ENCODE measurements around the gene MCM5.
"Not testable (repeated sequence)": the region's sequence is repeated elsewhere in the genome, so short reads cannot be mapped to it uniquely, and the experiment has no call there.

Gene MCM5

GRCh38 chr22:35379146-35379993, 20.6 kb upstream of the MCM5 start:
- no peak for DNase-seq (ENCODE audit: low read depth)

DNA sequence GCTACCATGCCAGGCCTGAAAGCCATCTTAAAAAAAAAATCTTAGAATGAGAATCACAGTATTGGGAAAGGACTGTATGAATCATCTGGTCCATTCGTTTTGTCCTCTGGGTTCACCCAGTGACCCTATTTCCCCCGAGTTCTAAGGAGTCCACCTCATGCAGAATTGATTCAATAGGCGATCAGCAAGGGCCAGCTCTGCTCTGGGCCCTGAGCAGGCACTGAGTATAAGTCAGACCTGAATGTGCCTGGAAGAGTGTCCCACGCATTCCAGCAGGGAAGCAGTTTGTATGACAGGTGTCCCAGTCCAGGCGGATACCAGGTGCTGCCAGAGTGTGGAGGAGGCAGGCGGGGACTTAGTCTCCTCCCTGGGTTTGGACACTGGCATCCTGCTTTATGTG, 19.9 kb upstream of the MCM5 start:
- DNase-seq (ENCODE audit: low read depth) = no peak

GRCh38 chr22:35380537-35381423, 19.2 kb upstream of the MCM5 start, which contains the start of gene HMOX1:
HMOX1 (plus strand) TSS chr22:35381096; CDS start chr22:35381174, 78 bp downstream.
- peak; percentile 45 for DNase-seq (ENCODE audit: low read depth)

- DNase-seq (ENCODE audit: low read depth) = no peak
These were observed 18.4 kb upstream of the MCM5 start for GRCh38 chr22:35381424-35382009.

GRCh38 chr22:35383679-35384071, 16.3 kb upstream of the MCM5 start:
- DNase-seq (ENCODE audit: low read depth) = no peak

DNA sequence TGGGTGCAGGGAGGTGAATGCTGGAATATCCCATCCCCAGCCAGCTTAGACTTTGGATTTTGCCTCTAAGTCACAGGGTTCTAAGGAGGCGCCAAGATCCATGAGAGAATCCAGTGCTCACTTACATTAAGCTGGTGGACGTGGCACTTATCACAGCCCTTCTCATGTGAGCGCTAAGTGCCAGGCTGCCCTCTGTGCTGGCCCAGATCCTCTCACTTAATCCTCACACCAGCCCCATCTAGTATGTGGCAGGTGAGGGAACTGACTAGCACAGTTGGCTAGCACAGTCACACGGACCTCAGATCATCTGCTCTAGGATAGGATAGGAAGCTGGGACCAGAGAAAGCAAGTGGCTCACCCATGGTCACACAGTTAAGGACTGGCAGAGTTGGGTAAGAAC, 15.4 kb upstream of the MCM5 start:
- no peak for DNase-seq (ENCODE audit: low read depth)

GRCh38 chr22:35384975-35385588, 14.9 kb upstream of the MCM5 start:
- no peak for DNase-seq (ENCODE audit: low read depth)

DNA sequence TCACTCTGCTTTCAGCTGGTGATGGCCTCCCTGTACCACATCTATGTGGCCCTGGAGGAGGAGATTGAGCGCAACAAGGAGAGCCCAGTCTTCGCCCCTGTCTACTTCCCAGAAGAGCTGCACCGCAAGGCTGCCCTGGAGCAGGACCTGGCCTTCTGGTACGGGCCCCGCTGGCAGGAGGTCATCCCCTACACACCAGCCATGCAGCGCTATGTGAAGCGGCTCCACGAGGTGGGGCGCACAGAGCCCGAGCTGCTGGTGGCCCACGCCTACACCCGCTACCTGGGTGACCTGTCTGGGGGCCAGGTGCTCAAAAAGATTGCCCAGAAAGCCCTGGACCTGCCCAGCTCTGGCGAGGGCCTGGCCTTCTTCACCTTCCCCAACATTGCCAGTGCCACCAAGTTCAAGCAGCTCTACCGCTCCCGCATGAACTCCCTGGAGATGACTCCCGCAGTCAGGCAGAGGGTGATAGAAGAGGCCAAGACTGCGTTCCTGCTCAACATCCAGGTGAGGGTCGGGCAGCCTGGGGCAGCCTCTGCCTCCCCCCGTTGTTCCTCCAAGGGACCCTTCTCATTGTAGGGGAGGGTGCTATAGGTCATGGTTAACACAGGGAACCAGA, 13.2 kb upstream of the MCM5 start:
- DNase-seq (ENCODE audit: low read depth) = no peak

DNA sequence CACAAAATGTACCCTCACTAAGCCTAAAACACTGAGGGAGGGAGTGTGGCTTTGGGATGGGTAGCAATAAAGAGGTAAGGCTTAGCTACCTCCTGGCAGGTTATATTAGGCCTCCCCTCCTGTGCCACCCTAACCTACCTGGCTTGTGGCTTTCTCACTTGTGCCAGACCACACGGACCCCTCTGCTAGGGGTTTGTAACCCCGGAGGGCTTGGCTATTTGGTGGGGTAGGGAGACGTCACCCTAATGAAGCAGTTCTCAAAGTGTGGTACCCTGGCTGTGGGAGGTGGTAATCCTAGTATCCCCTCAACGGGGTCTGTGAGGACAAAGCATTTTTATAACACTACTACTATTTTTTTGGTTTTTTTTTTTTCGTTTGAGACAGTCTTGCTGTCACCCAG, 9.0 kb upstream of the MCM5 start:
- DNase-seq (ENCODE audit: low read depth) = no peak

DNA sequence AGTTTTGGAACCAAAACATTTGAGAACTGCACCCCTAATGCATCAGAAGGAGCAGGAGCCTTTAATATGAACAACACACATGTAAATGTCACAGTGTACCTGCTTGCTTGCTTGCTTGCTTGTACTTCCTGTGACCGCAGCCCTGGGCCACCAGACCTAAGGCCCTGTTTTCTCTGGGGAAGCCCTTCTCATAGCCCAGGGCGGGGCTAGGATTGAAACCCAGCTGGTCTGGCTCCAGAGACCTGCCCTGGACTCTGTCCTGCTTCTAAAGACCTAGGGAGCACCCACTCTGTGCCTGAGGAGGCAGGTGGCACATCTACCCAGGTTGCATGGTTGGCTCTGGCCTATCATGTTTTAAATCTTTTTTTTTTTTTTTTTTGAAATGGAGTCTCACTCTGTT, 7.6 kb upstream of the MCM5 start:
- no peak for DNase-seq (ENCODE audit: low read depth)

GRCh38 chr22:35393116-35394010, 6.6 kb upstream of the MCM5 start:
- no peak for DNase-seq (ENCODE audit: low read depth)

DNA sequence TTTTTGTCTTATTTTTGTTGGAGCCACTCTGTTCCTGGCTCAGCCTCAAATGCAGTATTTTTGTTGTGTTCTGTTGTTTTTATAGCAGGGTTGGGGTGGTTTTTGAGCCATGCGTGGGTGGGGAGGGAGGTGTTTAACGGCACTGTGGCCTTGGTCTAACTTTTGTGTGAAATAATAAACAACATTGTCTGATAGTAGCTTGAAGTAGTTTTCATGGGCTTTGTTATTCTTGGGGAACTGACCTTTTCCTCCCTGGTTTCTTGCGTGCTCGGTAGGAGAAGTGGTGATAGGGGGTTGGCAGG, 6.0 kb upstream of the MCM5 start:
- DNase-seq (ENCODE audit: low read depth) = no peak

GRCh38 chr22:35394810-35395563, 5.0 kb upstream of the MCM5 start:
- DNase-seq (ENCODE audit: low read depth) = no peak

DNA sequence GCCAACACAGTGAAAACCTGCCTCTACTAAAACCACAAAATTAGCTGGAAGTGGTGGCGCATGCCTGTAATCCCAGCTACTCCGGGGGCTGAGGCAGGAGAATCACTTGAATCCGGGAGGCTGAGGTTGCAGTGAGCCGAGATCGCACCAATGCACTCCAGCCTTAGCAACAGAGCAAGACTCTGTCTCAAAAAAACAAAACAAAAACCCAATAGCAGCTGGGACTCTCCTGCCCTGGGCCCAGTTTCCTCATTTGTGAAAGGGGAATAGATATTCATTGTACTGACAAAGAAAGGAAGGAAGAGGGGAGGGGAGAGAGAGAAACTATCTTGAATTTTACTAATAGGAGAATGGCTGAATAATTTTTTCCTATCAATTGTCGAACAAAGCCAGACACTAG, 3.3 kb upstream of the MCM5 start:
- not testable (repeated sequence) for DNase-seq (ENCODE audit: low read depth)

DNA sequence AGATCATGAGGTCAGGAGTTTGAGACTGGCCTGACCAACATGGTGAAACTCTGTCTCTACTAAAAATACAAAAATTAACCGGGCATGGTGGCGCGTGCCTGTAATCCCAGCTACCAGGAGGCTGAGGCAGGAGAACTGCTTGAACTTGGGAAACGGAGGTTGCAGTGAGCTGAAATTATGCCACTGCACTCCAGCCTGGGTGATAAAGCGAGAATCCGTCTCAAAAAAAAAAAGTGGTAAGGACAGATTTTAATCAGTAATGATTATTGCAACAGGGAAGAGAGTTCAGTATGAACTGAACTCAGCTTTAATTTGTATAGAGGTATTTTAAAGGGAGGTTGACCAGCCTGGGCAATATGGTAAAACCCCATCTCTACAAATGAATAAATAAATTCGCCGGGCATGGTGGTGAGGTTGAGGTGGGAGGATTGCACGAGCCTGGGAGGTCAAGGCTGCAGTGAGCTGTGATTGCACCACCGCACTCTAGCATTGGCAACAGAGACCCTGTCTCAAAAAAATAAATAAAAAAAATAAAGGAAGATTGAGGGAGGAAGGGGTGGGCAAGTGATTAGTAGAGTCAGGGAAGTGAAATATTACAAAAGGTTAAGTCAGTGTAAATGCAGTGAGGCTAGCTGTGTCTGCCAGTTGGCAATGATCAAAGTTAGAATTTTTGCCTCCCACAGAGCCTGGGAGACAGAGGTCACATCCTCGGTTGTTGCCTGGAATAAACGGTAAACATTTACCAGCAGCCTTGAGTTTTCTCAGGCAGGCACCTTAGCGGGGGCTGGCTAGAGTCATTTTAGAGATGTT, 2.6 kb upstream of the MCM5 start:
- DNase-seq (ENCODE audit: low read depth) = no peak

- no peak for DNase-seq (ENCODE audit: low read depth)
These were observed 1.4 kb upstream of the MCM5 start for GRCh38 chr22:35398591-35398973.

GRCh38 chr22:35399114-35399677, 744 bp upstream of the MCM5 start:
- DNase-seq (ENCODE audit: low read depth) = no peak

- no peak for DNase-seq (ENCODE audit: low read depth)
These were observed 506 bp downstream of the MCM5 start for GRCh38 chr22:35400501-35400790.

DNA sequence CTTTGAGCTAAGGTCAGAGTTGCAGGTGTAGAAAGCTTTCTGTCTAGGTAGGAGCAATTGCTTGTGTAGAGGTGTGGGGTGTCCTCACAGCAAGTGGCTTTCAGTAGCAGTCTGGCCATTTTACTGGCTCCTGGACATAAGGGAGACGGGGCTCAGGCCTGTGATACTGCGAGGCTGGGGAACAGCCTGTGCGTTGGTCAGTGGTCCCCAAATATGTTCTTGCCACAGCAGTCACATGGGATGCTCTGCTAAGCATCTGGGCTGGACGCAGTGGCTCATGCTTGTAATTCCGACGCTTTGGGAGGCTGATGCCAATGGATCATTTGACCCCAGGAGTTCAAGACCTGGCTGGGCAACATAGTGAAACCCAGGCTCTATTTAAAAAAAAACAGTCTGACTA, 1.9 kb downstream of the MCM5 start:
- DNase-seq (ENCODE audit: low read depth) = no peak

Data from stimulated activated CD8-positive, alpha-beta memory T cell treated with anti-CD3 and anti-CD28 coated beads, Interleukin-12 subunit alpha, Interleukin-12 subunit beta, amount 100 ng/mL, for 4 hours (primary cell).